Measurements from ENCODE around the gene LDLRAD3.

The LDLRAD3 gene

DNA sequence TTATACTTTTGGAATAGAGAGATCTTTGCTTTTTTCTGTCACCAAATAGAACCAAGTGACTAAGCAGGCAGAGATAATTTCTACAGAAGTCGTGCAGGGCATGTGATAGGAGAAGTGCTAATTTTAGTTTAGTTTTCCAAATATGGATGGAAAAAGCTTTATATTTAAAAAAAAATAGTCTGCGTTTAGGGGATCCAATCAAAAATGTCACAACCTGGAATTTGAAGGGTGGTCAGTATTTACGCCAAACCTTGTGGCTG lies 165.7 kb downstream of the LDLRAD3 start:
- Histone ChIP-seq H3K9ac (no peak overlapping the region), H3K36me3 (peaks cover 94% of the 10 kb centered on the region), H3K9me3 (peaks cover 34% of the 10 kb centered on the region), H3K4me3 (no peak overlapping the region), H3K4me2 (no peak overlapping the region), H3K4me1 (no peaks in the 10 kb centered on the region), H3K27me3 (no peaks in the 10 kb centered on the region), H4K20me1 (peaks cover 21% of the 10 kb centered on the region; the same call in 1 of the 2 replicates), H3K27ac (no peak overlapping the region)
- no peak for TF ChIP-seq Cebpa-rat (IDR thresholded peaks at IDR 0.05)

- no peak overlapping the region for H3K9ac ChIP-seq
- H3K4me3 ChIP-seq = no peak overlapping the region
- no peaks in the 10 kb centered on the region for H3K4me1 ChIP-seq
- TF ChIP-seq Cebpa-rat (IDR thresholded peaks at IDR 0.05) = no peak
- H4K20me1 ChIP-seq = peaks cover 17% of the 10 kb centered on the region; the same call in 1 of the 2 replicates
- H3K36me3 ChIP-seq = peaks cover 94% of the 10 kb centered on the region
- H3K4me2 ChIP-seq = no peak overlapping the region
- no peak overlapping the region for H3K27ac ChIP-seq
- peaks cover 37% of the 10 kb centered on the region for H3K9me3 ChIP-seq
- H3K27me3 ChIP-seq = no peaks in the 10 kb centered on the region
Measured at GRCh38 chr11:36109850-36110606, 166.2 kb downstream of the LDLRAD3 start.

DNA sequence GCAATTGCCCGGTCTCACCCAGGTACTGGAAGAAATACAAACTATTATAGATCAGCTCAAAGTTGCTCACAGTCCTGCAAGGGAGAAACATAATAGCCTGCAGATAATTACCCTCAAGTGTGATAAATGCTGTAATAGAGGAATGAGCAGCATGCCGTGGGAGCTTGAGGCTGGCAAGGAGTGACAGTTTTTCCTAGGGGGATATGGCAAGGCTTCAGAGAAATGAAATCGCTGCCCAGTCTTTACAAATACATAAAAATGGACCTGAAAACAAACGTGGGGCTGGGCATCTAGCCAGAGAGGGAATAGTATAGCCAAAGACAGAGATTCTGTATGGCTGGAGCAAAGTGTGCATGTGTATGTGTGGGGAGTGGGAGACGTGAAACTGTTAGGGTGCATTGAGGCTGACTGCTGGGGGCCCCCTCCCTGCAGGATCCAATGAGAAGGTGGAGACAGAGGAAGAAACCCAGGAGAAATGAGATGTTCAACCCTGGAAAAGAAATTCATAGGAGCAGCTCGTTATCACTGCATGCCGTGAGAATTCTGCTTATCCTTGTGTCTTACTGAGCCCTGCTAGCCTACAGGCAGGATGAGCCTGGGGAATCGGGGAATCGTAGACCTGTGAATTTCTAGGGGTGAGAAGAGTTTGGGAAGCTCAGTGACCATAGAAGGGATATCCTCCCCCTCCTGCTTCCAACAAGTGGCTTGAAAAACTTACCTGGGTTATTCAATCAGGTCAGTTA lies 167.0 kb downstream of the LDLRAD3 start:
- Histone ChIP-seq H3K4me1 (no peaks in the 10 kb centered on the region), H4K20me1 (peaks cover 10% of the 10 kb centered on the region; the same call in 1 of the 2 replicates), H3K36me3 (peaks cover 94% of the 10 kb centered on the region), H3K4me2 (no peak overlapping the region), H3K9me3 (peaks cover 37% of the 10 kb centered on the region), H3K4me3 (no peak overlapping the region), H3K9ac (no peak overlapping the region), H3K27ac (no peak overlapping the region), H3K27me3 (no peaks in the 10 kb centered on the region)
- TF ChIP-seq Cebpa-rat (IDR thresholded peaks at IDR 0.05) = no peak

GRCh38 chr11:36114095-36114494 lies 170.2 kb downstream of the LDLRAD3 start:
- H4K20me1 ChIP-seq = 0 out of 2 replicates have a peak, but pooled peaks cover 5% of the 10 kb centered on the region
- H3K36me3 ChIP-seq = peaks cover 82% of the 10 kb centered on the region
- H3K9ac ChIP-seq = no peak overlapping the region
- TF ChIP-seq Cebpa-rat (IDR thresholded peaks at IDR 0.05) = no peak
- H3K27me3 ChIP-seq = no peaks in the 10 kb centered on the region
- H3K4me2 ChIP-seq = no peak overlapping the region
- no peak overlapping the region for H3K4me3 ChIP-seq
- peaks cover 37% of the 10 kb centered on the region for H3K9me3 ChIP-seq
- no peaks in the 10 kb centered on the region for H3K4me1 ChIP-seq
- no peak overlapping the region for H3K27ac ChIP-seq

- Histone ChIP-seq H3K9me3 (peaks cover 37% of the 10 kb centered on the region), H3K27me3 (no peaks in the 10 kb centered on the region), H4K20me1 (0 out of 2 replicates have a peak, but pooled peaks cover 5% of the 10 kb centered on the region), H3K4me3 (no peak overlapping the region), H3K36me3 (peaks cover 77% of the 10 kb centered on the region), H3K27ac (no peak overlapping the region), H3K9ac (no peak overlapping the region), H3K4me1 (no peaks in the 10 kb centered on the region), H3K4me2 (no peak overlapping the region)
- no peak for TF ChIP-seq Cebpa-rat (IDR thresholded peaks at IDR 0.05)
Measured at GRCh38 chr11:36115378-36115801, 171.5 kb downstream of the LDLRAD3 start.

DNA sequence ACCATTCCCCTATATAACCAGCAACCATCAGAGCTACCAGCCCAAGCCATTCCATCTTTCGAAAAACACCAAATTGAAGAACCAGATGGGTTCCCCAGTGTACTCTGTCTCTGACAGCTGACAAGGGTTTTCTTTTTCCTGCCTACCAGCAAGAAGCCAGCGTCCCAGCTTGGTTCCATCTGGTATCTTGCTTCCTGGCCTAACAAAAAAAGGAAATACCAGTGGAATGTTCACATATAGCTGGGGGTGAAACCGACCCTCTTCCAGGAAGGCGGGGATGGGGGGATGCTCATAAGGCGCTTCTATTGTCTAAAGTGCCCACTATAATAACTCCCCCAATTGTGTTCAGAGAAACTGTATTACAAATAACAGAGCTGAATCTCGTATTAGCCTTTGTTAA lies 172.3 kb downstream of the LDLRAD3 start:
- no peak overlapping the region for H3K27ac ChIP-seq
- no peak overlapping the region for H3K4me3 ChIP-seq
- no peaks in the 10 kb centered on the region for H3K27me3 ChIP-seq
- no peak for TF ChIP-seq Cebpa-rat (IDR thresholded peaks at IDR 0.05)
- peaks cover 7% of the 10 kb centered on the region; the same call in 1 of the 2 replicates for H4K20me1 ChIP-seq
- H3K9ac ChIP-seq = no peak overlapping the region
- H3K9me3 ChIP-seq = peaks cover 34% of the 10 kb centered on the region
- no peak overlapping the region for H3K4me2 ChIP-seq
- peaks cover 75% of the 10 kb centered on the region for H3K36me3 ChIP-seq
- H3K4me1 ChIP-seq = no peaks in the 10 kb centered on the region

- H3K4me1 ChIP-seq = no peaks in the 10 kb centered on the region
- peaks cover 19% of the 10 kb centered on the region; the same call in 1 of the 2 replicates for H4K20me1 ChIP-seq
- H3K27me3 ChIP-seq = no peaks in the 10 kb centered on the region
- no peak overlapping the region for H3K9ac ChIP-seq
- H3K4me2 ChIP-seq = no peak overlapping the region
- H3K9me3 ChIP-seq = peaks cover 17% of the 10 kb centered on the region
- no peak overlapping the region for H3K27ac ChIP-seq
- peaks cover 62% of the 10 kb centered on the region for H3K36me3 ChIP-seq
- no peak overlapping the region for H3K4me3 ChIP-seq
- TF ChIP-seq Cebpa-rat (IDR thresholded peaks at IDR 0.05) = no peak
Measured at GRCh38 chr11:36118084-36118483, 174.2 kb downstream of the LDLRAD3 start.

DNA sequence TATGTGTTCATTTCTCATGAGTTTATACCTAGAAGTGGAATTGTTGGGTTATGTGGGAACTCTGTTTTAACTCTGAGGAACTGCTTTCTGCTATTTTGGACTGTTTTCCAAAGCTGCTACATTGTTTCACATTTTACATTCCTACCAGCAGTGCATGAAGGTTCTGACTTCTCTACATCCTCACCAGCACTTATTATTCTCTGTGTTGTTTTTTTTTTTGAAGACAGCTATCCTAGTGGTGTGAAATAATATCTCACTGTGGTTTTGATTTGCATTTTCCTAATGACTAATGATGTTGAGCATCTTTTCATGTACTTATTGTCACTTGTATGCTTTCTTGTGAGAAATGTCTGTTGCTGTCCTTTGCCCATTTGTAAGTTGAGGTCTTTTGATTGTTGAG lies 175.4 kb downstream of the LDLRAD3 start:
- no peak for TF ChIP-seq Cebpa-rat (IDR thresholded peaks at IDR 0.05)
- Histone ChIP-seq H3K9ac (no peak overlapping the region), H3K27ac (no peak overlapping the region), H4K20me1 (peaks cover 30% of the 10 kb centered on the region; the same call in 1 of the 2 replicates), H3K4me3 (no peak overlapping the region), H3K36me3 (peaks cover 57% of the 10 kb centered on the region), H3K4me1 (no peaks in the 10 kb centered on the region), H3K27me3 (no peaks in the 10 kb centered on the region), H3K4me2 (no peak overlapping the region), H3K9me3 (peaks cover 5% of the 10 kb centered on the region)

DNA sequence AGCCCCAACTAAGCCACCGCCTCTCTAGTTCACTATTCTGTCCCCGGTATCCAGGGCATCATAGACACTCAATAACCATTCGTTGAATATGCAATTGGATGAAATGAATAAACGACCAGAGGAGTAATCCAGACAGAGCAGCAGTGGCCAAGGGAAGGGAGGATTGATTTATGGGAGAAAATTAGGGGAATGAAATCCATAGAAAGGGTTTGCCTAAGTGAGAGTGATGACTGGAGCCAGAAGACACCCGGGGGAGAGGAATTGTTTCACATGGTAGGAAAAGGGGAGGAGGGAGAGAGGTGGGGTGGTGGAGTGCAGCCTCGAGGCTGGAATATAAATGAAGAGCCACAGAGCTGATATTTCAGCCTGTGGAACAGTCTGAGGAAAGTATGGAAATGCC lies 177.2 kb downstream of the LDLRAD3 start:
- H3K27ac ChIP-seq = no peak overlapping the region
- peaks cover 45% of the 10 kb centered on the region for H3K36me3 ChIP-seq
- H4K20me1 ChIP-seq = peaks cover 38% of the 10 kb centered on the region; the same call in 1 of the 2 replicates
- no peaks in the 10 kb centered on the region for H3K27me3 ChIP-seq
- H3K9me3 ChIP-seq = no peaks in the 10 kb centered on the region
- H3K4me1 ChIP-seq = no peaks in the 10 kb centered on the region
- H3K4me3 ChIP-seq = no peak overlapping the region
- TF ChIP-seq Cebpa-rat (IDR thresholded peaks at IDR 0.05) = no peak
- H3K4me2 ChIP-seq = no peak overlapping the region
- H3K9ac ChIP-seq = no peak overlapping the region

DNA sequence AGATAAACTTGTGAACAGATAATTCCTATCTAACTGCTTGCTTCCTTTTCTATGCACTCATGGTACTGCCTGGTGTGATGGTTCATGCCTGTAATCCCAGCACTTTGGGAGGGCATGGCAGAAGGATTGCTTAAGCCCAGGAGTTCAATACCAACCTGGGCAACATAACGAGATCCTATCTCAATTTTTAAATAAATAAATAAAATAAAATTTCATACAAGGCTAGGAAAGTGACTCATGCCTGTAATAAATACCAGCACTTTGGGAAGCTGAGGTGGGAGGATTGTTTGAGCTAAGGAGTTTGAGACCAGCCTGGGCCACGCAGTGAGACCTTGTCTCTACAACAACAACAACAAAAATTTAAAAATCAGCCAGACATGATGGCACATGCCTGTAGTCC lies 178.8 kb downstream of the LDLRAD3 start:
- no peaks in the 10 kb centered on the region for H3K9me3 ChIP-seq

More for the DNA sequence above, 178.8 kb downstream of the LDLRAD3 start:
- no peak for TF ChIP-seq Cebpa-rat (IDR thresholded peaks at IDR 0.05)
- no peak overlapping the region for H3K9ac ChIP-seq
- H3K36me3 ChIP-seq = peaks cover 37% of the 10 kb centered on the region
- H4K20me1 ChIP-seq = peaks cover 49% of the 10 kb centered on the region
- H3K4me3 ChIP-seq = no peak overlapping the region
- peaks cover 3% of the 10 kb centered on the region for H3K4me1 ChIP-seq
- H3K27me3 ChIP-seq = no peaks in the 10 kb centered on the region
- no peak overlapping the region for H3K4me2 ChIP-seq
- H3K27ac ChIP-seq = no peak overlapping the region

Data from BLaER1 (cell line).